ENCODE data around the gene RBMS1.

The RBMS1 gene

GRCh38 chr2:160433466-160434140 is 60.0 kb downstream of the RBMS1 start:
- DNase-seq: peak in 1 of 5 experiments; percentile 81

GRCh38 chr2:160432633-160433032 is 61.0 kb downstream of the RBMS1 start:
- no peak for DNase-seq

DNA sequence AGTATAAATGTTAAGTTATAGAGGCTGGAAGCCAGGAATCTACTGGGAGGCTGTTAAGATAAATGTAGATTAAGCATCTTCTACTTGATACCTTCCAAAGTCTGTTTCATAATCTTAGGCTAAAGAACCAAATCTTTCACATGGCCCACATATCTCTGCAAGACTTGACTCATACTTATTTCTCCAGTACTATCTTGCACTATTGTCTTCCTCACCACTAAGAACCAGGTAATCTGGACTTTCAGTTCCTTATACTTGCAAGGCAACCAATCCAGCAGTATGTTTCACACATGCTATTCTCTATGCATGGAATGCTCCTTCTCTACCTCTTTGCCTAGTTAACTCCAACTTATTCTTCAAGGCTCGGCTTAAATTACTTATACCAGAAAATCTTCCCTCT is 62.2 kb downstream of the RBMS1 start:
- DNase-seq: no peak

- no peak for DNase-seq
Measured at GRCh38 chr2:160430001-160430344, 63.6 kb downstream of the RBMS1 start.

GRCh38 chr2:160429248-160430000 is 64.2 kb downstream of the RBMS1 start:
- DNase-seq: peak in 2 of 5 experiments; percentile 35 to 73

- DNase-seq: no peak
Measured at GRCh38 chr2:160428405-160428763, 65.2 kb downstream of the RBMS1 start.

- DNase-seq: peak in 3 of 5 experiments; percentile 41 to 88 (median 51)
Measured at GRCh38 chr2:160427629-160428404, 65.8 kb downstream of the RBMS1 start.

DNA sequence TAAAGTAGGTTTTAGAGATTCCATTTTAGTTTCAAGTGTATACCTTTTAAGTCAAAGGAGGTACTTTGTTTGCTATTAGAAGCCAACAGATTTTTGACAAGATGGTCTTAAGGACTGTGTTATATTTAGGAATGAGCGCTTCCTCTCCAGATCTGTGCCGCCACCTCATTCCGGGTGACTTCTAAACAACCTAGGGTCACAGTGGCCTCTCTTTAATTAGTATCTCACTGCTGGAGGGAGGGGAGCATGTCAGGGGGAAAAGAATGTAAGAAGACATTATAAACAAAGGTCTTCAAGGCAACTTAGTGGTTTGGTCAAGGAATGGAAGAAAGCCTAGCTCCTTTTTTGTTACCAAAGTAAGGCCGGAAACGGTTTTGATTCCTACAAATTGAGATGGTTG is 67.0 kb downstream of the RBMS1 start:
- DNase-seq: no peak

- no peak for DNase-seq
Measured at GRCh38 chr2:160425434-160426151, 68.0 kb downstream of the RBMS1 start.

DNA sequence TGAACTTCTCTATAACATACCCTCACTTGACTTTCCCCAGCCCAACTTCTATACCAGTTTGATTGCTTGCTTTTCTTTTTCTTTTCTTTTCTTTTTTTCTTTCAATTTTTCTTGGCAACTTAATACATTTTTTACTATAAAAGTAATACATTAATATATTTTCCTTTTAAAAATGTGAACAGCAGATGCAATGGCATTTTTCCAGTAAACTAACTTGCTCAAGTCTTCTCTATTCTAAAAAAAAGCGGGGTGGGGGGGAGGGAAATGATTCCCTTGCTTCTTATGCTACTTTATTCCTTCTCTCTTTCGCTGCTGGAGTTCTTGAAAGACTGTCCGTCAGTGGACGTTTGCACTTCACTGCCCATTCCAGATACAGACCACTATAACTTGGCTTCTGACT is 70.5 kb downstream of the RBMS1 start:
- no peak for DNase-seq

- peak in 2 of 5 experiments; percentile 59 to 60 for DNase-seq
Measured at GRCh38 chr2:160421646-160422501, 71.7 kb downstream of the RBMS1 start.

DNA sequence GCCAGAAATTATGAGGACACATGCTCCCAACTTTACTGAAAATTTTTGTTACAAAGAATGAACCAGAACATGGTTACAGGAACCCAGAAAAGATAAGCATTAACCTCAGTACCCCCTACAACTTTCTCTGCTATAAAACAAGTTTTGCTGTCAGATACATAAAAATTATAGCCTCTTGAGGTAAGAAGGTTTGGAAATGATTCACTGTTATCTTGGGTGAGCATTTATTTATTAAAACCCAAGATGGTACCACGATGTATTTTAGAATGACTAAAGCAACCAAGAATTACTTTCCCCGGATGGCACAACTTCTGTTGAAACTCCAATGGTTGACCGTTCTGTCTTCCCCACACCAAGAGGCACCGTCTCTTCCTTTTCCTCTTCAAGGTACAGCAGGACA is 72.9 kb downstream of the RBMS1 start:
- no peak for DNase-seq

GRCh38 chr2:160419776-160420505 is 73.7 kb downstream of the RBMS1 start:
- no peak for DNase-seq

- DNase-seq: no peak
Measured at GRCh38 chr2:160418853-160419252, 74.8 kb downstream of the RBMS1 start.

DNA sequence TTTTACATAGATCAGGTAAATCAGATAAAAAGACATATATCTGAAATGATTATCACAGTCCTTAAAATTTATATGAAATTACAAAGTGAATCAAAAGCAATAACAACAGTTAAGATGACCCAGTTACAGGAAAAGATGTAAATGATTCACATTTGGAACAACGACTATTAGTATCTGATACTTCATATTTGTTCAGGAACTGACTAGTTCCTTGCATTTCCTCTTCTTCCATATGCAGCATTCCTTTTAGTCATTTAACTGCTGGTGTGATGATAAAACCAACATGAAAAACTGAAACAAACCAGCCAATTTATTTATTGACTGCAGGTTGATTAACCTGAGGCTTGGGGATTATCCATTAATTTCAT is 75.2 kb downstream of the RBMS1 start:
- no peak for DNase-seq

DNA sequence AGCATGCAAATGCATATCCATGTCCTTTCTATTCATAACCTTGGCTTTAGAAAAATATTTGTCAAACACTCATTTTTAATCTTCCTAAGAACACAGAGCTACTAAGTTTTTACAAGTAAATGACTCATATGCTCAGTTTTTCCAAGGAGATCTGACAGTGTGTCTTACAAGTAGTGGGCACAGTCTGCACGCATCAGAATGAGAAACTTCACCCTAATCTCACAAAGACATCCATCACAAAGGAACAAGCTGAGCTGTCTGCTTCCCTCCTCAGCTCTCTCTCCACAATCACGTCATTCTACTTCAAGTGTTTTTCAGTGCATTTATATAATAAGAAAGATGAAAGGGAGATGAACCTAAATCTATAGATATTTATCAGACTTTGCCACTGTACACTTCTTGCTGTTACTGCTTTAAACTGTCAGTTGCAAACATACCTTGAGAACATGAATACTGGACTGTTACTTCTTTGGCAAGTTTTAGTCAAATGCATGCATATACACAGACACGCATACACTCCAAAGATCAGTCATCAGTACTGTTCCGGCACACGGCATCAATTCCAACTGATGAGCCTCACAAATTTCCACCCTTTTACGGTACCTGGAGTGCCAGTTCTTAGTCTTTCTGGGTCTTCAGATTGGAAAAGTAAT is 75.7 kb downstream of the RBMS1 start:
- DNase-seq: peak in 1 of 5 experiments; percentile 93

DNA sequence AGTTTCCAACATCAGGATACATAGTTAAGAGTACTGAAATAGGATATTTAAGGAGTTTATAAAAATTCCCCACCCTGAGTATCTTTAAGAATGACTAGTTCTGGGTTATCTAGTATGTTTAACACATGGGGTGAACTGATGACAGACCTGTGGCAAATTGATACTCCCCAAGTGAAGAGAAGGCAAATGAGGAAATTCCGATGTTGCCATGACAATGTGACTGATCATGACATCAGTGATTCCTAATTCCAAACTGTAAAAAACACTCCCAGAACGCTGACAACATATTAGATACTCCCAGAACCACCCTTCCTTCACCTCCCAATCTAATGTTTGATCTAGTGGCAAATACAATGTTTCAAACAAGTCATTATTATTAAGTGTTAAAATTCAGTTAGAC is 77.6 kb downstream of the RBMS1 start:
- no peak for DNase-seq

DNA sequence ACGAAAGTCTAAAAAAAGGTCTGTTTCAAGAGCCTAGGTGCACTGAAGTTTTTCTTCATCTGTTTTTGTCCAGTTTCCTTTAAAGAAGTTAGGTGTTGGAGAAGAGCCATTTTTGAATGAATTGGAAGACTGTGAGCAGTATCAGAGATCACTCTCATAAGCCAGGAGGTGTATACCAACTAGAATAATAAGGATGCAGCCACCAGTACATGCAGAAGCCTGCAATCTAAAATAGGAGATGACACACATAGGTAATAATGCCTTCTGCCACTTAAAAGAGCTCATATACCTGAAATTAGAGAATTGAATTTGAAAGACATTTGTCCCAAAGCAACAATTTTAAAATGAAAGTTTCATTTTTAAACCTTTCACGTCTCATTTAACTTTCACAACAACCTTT is 81.7 kb downstream of the RBMS1 start:
- peak in 1 of 5 experiments; percentile 37 for DNase-seq

DNA sequence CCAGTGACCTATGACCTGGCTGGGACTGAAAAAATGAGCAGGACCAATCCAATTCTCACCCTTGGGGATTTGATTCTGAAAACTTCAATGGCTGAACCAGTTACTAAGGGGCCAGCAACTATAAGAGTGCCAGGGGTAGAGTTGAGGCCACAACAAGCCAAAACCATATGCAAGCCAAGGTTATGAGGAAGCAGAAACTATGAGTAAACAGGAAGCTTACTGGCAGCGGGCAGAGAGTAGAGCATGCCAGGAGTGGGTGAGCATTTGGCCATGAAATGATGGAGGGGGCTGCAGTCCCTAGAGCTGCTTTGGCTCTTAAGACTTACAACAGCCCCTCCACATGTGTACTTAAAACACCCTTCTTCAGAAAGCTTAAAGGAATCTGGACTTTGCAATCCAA is 82.4 kb downstream of the RBMS1 start:
- DNase-seq: peak in 1 of 5 experiments; percentile 90

DNA sequence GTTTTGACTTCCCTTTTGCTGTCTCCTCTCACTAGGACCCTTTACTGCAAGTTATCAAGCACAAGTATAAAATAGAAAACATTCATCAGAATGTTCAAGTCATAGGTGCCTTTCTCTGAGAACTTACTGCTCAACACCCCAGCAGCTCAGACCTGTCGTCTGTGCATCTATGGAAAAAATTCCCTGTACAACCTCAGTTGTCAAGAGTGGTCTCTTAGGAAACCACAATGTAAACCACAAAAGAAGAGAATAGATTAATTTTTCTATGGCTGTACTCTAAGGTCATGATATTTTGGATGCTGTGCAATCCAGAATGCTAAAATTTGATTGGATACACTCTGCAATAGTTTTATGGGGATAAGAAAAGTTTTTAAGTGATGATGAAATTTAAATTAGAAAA is 84.1 kb downstream of the RBMS1 start:
- DNase-seq: no peak

DNA sequence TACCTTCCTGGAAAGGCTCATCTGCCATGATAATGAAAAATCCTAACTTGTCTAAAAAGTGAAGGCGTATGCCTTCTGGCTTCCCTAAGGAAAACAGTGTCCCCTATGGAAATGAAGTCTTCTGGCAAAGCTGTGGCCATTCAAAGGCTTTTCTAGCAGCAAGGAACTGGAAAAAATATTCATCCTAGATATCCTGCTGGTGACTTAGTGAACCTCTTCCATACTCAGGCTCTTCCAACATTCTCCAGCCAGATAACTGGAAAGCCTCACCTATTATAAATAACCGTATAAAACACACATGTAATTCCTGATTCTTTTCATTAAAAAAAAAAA is 84.7 kb downstream of the RBMS1 start:
- DNase-seq: no peak

Data from T-helper 2 cell (primary cell).